Adrenal gland (tissue), 5 donors: ENCODE results near the gene BAG2.

Source experiments
- POLR2A ChIP-seq, 2 donors: fragments of 450-650 bp; IDR thresholded peaks; one replicate each; pipeline ENCODE4 v1.6.1; 2017; ENCODE audit warnings: antibody characterized with exemption in 2 of 2, mild to moderate bottlenecking in 2 of 2, moderate library complexity in 1 of 2
- TF ChIP-seq, protein P1 (sequence below), 6 experiments: fragments of 450-650 bp in 4 of 6; fragments of 200-600 bp in 2 of 6; sonication (generic) in 1 of 6; IDR thresholded peaks; 1 replicate in 5 of 6; 2 replicates in 1 of 6; pipeline versions ENCODE4 v1.5.1 to v1.8.0; 2016 to 2021; ENCODE audit warnings: antibody characterized with exemption in 6 of 6, mild to moderate bottlenecking in 2 of 6, moderate library complexity in 1 of 6
- donor health status: DM: no; HTN: no; CAD: no.

DNA sequence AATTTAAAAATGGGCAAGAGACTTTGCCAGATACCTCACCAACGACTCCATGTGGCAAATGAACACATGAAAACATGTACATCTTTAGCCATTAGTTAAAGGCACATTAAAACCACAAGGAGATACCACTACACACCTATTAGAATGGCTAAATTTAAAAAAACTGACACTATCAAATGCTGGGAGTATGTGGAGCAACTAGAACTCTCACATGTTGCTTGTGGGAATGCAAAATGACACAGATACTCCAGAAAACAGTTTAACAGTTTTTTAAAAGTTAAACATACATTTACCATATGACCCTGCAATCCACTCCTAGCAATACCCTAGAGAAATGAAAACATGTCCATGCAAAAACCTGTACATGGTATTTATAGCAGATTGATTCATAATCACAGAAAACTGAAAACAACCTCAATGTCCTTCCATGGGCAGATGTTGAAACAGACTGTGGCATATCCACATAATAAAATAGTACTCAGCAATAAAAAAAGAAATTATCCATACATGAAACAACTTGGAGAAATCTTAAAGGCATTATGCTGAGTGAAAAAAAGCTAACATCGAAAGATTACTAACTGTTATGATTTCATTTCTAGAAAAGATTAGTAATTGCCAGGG, 48.1 kb downstream of the BAG2 start:
- TF ChIP-seq, protein P1, sequence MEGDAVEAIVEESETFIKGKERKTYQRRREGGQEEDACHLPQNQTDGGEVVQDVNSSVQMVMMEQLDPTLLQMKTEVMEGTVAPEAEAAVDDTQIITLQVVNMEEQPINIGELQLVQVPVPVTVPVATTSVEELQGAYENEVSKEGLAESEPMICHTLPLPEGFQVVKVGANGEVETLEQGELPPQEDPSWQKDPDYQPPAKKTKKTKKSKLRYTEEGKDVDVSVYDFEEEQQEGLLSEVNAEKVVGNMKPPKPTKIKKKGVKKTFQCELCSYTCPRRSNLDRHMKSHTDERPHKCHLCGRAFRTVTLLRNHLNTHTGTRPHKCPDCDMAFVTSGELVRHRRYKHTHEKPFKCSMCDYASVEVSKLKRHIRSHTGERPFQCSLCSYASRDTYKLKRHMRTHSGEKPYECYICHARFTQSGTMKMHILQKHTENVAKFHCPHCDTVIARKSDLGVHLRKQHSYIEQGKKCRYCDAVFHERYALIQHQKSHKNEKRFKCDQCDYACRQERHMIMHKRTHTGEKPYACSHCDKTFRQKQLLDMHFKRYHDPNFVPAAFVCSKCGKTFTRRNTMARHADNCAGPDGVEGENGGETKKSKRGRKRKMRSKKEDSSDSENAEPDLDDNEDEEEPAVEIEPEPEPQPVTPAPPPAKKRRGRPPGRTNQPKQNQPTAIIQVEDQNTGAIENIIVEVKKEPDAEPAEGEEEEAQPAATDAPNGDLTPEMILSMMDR (IDR thresholded peaks at IDR 0.05) = no peak
- no peak for TF ChIP-seq POLR2A (IDR thresholded peaks at IDR 0.05)
